A673 (cell line): Measurements from ENCODE around the gene TNFRSF9. TPM values are rescaled to one million over a fixed set of nuclear protein-coding genes. Genes with fewer than 3 reads are reported as not detected.

ENCODE experiments used
- BruUV-seq: library from RNA; stranded (reverse); fragments of 400-500 nt; replicated peaks from 2 replicates; lab custom pipeline; 2021; lab: Mats Ljungman, UMichigan
- CTCF ChIA-PET: fragments of 300-600 bp; sonication (Branson Sonifier 250); formaldehyde crosslinking; loops from one replicate; lab custom pipeline; 2022; ENCODE audit warnings: antibody characterized with exemption; lab: Charles Lee
- POLR2A ChIA-PET: fragments of 300-600 bp; sonication (Branson Sonifier 250); formaldehyde crosslinking; loops from one replicate; lab custom pipeline; 2022; ENCODE audit warnings: antibody characterized with exemption; ENCODE audit not compliant: low non-redundant PET; lab: Charles Lee
- DNase-seq: peaks from one replicate; pipeline ENCODE4 v3.0.0-alpha.2; 2015; ENCODE audit warnings: low spot score
- H3K27ac ChIP-seq: fragments of 200-600 bp; sonication (generic); 2 replicates; pipeline ENCODE4 v1.5.1; 2016; ENCODE audit warnings: mixed run types, low read depth, mild to moderate bottlenecking, mixed read lengths, antibody characterized with exemption, low read length; ENCODE audit not compliant: poor library complexity, severe bottlenecking
- H3K27me3 ChIP-seq: fragments of 200-600 bp; sonication (generic); replicated peaks from 2 replicates; pipeline ENCODE4 v1.6.1; 2017; ENCODE audit warnings: mixed run types, low read depth, mild to moderate bottlenecking, mixed read lengths, antibody characterized with exemption, low read length; ENCODE audit not compliant: insufficient read depth, poor library complexity
- H3K36me3 ChIP-seq: fragments of 200-600 bp; sonication (generic); 2 replicates; pipeline ENCODE4 v1.6.1; 2016; ENCODE audit warnings: mixed run types, mild to moderate bottlenecking, mixed read lengths, antibody characterized with exemption, low read length; ENCODE audit not compliant: insufficient read depth, poor library complexity, severe bottlenecking
- H3K4me1 ChIP-seq: fragments of 200-600 bp; sonication (generic); 2 replicates; pipeline ENCODE4 v1.6.1; 2017; ENCODE audit warnings: mixed run types, mild to moderate bottlenecking, mixed read lengths, antibody characterized with exemption, low read length; ENCODE audit not compliant: insufficient read depth, poor library complexity, severe bottlenecking
- H3K4me3 ChIP-seq: fragments of 200-600 bp; sonication (generic); 2 replicates; pipeline ENCODE4 v1.5.1; 2016; ENCODE audit warnings: low read depth, mixed run types, mild to moderate bottlenecking, mixed read lengths, low read length; ENCODE audit not compliant: poor library complexity, severe bottlenecking
- H3K9me3 ChIP-seq: fragments of 200-600 bp; sonication (generic); 2 replicates; pipeline ENCODE4 v1.6.1; 2016; ENCODE audit warnings: mixed run types, low read depth, mild to moderate bottlenecking, mixed read lengths, antibody characterized with exemption, low read length; ENCODE audit not compliant: poor library complexity, severe bottlenecking
- EZH2 ChIP-seq: fragments of 200-600 bp; sonication (generic); IDR thresholded peaks from 2 replicates; pipeline ENCODE4 v1.6.1; 2017; ENCODE audit warnings: borderline replicate concordance, low read depth, mild to moderate bottlenecking, mixed read lengths, antibody characterized with exemption, low read length; ENCODE audit not compliant: poor library complexity, severe bottlenecking
- intact Hi-C: fragments of 100-400 bp; cut with micrococcal nuclease; formaldehyde crosslinking; loops from one replicate; pipeline ENCODE4 v1.10.0; 2022; ENCODE audit not compliant: unreplicated experiment
- total RNA-seq: library from RNA; stranded (reverse); gene quantifications from 2 replicates; pipeline ENCODE4 v1.2.3, GENCODE V29; 2021
- TF ChIP-seq, protein P1 (sequence below): fragments of 300-800, 200-600 bp; sonication (generic); conservative IDR thresholded peaks from 2 replicates; pipeline ENCODE4 v1.5.1; 2017; ENCODE audit warnings: low read depth, mild to moderate bottlenecking, antibody characterized with exemption, low read length, moderate library complexity, mixed read lengths

Gene TNFRSF9
- total RNA-seq, 1 experiment from 2014 or later, result 1.8 TPM

- BruUV-seq, result no TSS peak
- TF ChIP-seq, protein P1, sequence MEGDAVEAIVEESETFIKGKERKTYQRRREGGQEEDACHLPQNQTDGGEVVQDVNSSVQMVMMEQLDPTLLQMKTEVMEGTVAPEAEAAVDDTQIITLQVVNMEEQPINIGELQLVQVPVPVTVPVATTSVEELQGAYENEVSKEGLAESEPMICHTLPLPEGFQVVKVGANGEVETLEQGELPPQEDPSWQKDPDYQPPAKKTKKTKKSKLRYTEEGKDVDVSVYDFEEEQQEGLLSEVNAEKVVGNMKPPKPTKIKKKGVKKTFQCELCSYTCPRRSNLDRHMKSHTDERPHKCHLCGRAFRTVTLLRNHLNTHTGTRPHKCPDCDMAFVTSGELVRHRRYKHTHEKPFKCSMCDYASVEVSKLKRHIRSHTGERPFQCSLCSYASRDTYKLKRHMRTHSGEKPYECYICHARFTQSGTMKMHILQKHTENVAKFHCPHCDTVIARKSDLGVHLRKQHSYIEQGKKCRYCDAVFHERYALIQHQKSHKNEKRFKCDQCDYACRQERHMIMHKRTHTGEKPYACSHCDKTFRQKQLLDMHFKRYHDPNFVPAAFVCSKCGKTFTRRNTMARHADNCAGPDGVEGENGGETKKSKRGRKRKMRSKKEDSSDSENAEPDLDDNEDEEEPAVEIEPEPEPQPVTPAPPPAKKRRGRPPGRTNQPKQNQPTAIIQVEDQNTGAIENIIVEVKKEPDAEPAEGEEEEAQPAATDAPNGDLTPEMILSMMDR, result no peak
- TF ChIP-seq EZH2, result no peak
- H3K27ac ChIP-seq, result no peak overlapping the region
- ChIA-PET POLR2A (no interaction called here), CTCF (no interaction called here)
- DNase-seq, result no peak
- H3K4me1 ChIP-seq, result no peaks in the 10 kb centered on the region
- no peaks in the 10 kb centered on the region for H3K9me3 ChIP-seq
- H3K27me3 ChIP-seq, result no peaks in the 10 kb centered on the region
- no peak overlapping the region for H3K4me3 ChIP-seq
- no peaks in the 10 kb centered on the region for H3K36me3 ChIP-seq
- intact Hi-C loops, result no loop called here
Measured at GRCh38 chr1:7869136-7869920, 71.3 kb downstream of the TNFRSF9 start.

- no peak for DNase-seq
- intact Hi-C loops, result no loop called here
- ChIA-PET CTCF (no interaction called here), POLR2A (no interaction called here)
- Histone ChIP-seq H3K4me1 (no peaks in the 10 kb centered on the region), H3K27ac (no peak overlapping the region), H3K27me3 (no peaks in the 10 kb centered on the region), H3K9me3 (no peaks in the 10 kb centered on the region), H3K36me3 (no peaks in the 10 kb centered on the region), H3K4me3 (no peak overlapping the region)
- no TSS peak for BruUV-seq
- TF ChIP-seq EZH2, result no peak
- TF ChIP-seq, protein P1, result no peak
Measured at GRCh38 chr1:7868070-7868780, 72.4 kb downstream of the TNFRSF9 start.

DNA sequence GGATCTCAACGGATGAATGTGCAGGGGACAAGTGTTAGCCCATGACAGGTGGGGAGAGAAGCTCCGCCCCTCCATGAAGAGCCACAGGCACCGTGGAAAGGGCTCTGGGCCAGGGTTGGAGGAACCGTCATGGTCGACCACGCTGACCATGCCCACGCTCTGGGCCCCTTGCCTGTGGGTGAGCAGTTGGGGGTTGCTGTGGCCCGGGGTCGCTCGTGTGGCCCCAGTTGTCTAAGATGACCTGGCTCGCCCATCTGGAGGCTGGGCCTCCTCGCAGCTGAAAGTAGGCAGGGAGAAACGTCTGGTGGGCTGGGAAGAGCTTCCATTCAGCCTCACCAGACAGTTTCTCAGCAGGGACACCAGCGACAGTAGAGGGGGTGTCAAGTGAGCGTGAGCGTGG, 74.7 kb downstream of the TNFRSF9 start:
- CTCF ChIA-PET, result no interaction called here
- Histone ChIP-seq H3K27me3 (no peaks in the 10 kb centered on the region), H3K4me1 (no peaks in the 10 kb centered on the region), H3K27ac (no peak overlapping the region), H3K4me3 (no peak overlapping the region), H3K36me3 (no peaks in the 10 kb centered on the region), H3K9me3 (no peaks in the 10 kb centered on the region)
- no peak for DNase-seq
- no peak for TF ChIP-seq EZH2
- TF ChIP-seq, protein P1, result no peak
- intact Hi-C loops, result no loop called here
- POLR2A ChIA-PET, result no interaction called here
- BruUV-seq, result no TSS peak

Other genes starting within 250 kb of the TNFRSF9 start
- 65.2 and 76.2 TPM in 2 replicates for gene VAMP3, start 169.5 kb downstream of the TNFRSF9 start, total RNA-seq
- 4.1 and 7.5 TPM in 2 replicates for gene PER3, start 156.5 kb downstream of the TNFRSF9 start, total RNA-seq
- gene UTS2, start 87.8 kb downstream of the TNFRSF9 start, total RNA-seq, result 13.8 and 31.0 TPM in 2 replicates
- gene PARK7, start 20.9 kb upstream of the TNFRSF9 start, total RNA-seq, result 352 and 358 TPM in 2 replicates
- 36.2 and 44.4 TPM in 2 replicates for gene ERRFI1, start 85.5 kb upstream of the TNFRSF9 start, total RNA-seq